Measurements from ENCODE around the gene STXBP3. TPM values are rescaled to one million over a fixed set of nuclear protein-coding genes. Genes with fewer than 3 reads are reported as not detected.

Gene STXBP3
- polyA plus RNA-seq, 3 donors, result 32.3 to 56.2 (median 48.3) TPM

DNA sequence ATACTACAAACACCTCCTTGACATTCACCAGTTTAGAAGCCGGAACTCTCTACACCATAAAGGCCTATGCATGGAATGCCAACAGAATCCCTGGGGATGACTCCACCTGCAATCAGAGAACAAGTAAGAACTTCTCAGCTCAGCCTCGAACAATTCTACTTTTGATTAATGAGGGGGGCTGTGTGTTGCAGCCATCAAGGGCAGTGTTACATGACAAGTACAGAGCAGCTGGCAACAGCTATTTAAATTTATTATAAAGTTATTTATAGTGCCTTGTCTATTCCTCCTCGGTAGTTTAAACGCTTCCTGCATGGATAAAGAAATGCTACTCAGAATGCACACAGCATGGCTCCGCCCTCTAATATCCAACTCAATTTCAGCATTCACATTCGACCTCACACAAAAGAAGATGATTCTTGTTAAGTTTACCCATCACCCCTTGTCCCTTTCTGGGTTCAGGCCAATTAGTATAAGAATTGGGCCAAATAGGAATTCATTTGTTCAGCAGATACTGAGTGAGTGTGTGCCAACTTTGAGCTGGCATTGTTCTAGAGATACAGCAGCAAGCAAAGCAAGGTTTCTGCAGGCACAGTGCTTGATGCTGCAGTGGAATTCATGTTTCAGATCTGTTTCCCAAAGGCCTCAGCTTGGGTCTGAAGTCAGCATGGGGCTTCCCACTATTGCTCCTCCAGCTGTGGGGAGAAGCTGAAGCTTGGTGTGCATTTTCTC, 27.4 kb upstream of the STXBP3 start:
- TF ChIP-seq, protein P1, sequence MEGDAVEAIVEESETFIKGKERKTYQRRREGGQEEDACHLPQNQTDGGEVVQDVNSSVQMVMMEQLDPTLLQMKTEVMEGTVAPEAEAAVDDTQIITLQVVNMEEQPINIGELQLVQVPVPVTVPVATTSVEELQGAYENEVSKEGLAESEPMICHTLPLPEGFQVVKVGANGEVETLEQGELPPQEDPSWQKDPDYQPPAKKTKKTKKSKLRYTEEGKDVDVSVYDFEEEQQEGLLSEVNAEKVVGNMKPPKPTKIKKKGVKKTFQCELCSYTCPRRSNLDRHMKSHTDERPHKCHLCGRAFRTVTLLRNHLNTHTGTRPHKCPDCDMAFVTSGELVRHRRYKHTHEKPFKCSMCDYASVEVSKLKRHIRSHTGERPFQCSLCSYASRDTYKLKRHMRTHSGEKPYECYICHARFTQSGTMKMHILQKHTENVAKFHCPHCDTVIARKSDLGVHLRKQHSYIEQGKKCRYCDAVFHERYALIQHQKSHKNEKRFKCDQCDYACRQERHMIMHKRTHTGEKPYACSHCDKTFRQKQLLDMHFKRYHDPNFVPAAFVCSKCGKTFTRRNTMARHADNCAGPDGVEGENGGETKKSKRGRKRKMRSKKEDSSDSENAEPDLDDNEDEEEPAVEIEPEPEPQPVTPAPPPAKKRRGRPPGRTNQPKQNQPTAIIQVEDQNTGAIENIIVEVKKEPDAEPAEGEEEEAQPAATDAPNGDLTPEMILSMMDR (IDR thresholded peaks at IDR 0.05), result no peak
- no peak overlapping the region for H3K4me2 ChIP-seq (replicated peaks; ENCODE audit: extremely low read depth, low read length, poor library complexity, severe bottlenecking)

DNA sequence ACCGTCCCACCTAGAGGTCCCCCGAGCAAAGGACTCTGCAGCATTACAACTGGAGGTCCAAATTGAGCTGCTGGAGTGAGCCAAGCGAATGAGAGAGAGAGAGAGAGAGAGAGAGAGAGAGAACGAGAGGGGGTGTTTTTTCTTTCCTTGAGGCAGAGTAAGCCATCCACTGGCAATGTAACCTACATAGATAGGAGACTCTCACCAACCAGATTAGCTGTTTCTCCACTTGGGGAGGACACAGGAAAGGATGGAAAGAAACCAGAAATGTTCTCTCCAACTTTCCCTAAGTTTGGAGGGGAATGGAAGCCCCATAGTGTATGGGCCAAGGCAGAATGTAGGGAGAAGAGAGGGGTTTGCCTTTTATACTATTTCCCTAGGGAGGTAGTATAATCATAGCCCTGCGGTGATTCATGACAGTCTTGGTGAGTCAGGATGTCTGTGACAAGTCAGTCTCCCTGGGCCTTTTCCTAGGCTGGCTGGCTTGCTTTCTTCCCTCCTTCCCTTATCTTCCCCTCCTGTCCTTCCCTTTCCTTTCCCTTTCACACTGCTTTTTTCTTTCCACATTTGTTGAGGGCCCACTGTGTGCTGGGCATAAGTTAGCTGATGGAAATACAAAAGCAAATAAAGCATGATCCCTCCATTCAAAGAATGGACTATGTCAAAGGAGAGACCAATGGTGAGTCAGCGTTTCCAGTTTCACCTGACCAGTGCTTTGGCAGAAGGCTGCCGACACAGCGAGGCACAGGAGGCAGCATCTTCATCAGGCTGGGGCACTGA, 26.6 kb upstream of the STXBP3 start:
- H3K4me1 ChIP-seq (ENCODE audit: control insufficient read depth in 1 of 2, insufficient read depth in 2 of 2, low read length in 2 of 2), result no peaks in the 10 kb centered on the region
- H3K27ac ChIP-seq (ENCODE audit: low read depth in 1 of 2, low read length in 2 of 2), result no peak overlapping the region
- H3K27ac Mint-ChIP-seq, result no peak overlapping the region
- no peaks in the 10 kb centered on the region for H3K36me3 ChIP-seq (replicated peaks in 1 of 2; ENCODE audit: control insufficient read depth in 1 of 2, insufficient read depth in 2 of 2, low read length in 2 of 2)
- H2AFZ ChIP-seq (ENCODE audit: insufficient read depth, low read depth, low read length, poor library complexity, severe bottlenecking), result no peak overlapping the region
- H3K4me1 Mint-ChIP-seq, result peaks cover 2% of the 10 kb centered on the region
- H3K27me3 Mint-ChIP-seq (ENCODE audit: low read depth in 3 of 3), result peaks cover 0 to 3% (median 2%) of the 10 kb centered on the region in 3 donors
- TF ChIP-seq, protein P1 (IDR thresholded peaks at IDR 0.05), result no peak
- no peaks in the 10 kb centered on the region for H3K36me3 Mint-ChIP-seq
- peak in 1 of 3 donors; percentile 22 for DNase-seq
- no peak overlapping the region for H3K4me3 Mint-ChIP-seq
- intact Hi-C loops (cut with micrococcal nuclease), result no loop called here
- H3K4me2 ChIP-seq (replicated peaks; ENCODE audit: extremely low read depth, low read length, poor library complexity, severe bottlenecking), result no peak overlapping the region
- H3K9me3 ChIP-seq (replicated peaks in 1 of 2; ENCODE audit: control insufficient read depth in 1 of 2, insufficient read depth in 1 of 2, low read length in 2 of 2), result no peaks in the 10 kb centered on the region
- H3K9ac ChIP-seq (ENCODE audit: insufficient read depth, low read length, poor library complexity, severe bottlenecking), result no peak overlapping the region
- 93% methylated on average over 3 of the region's 8 CpGs for WGBS (ENCODE audit: insufficient coverage)
- H3K79me2 ChIP-seq (ENCODE audit: insufficient read depth, low read length), result no peaks in the 10 kb centered on the region
- H3K4me3 ChIP-seq (replicated peaks in 1 of 3; ENCODE audit: low read depth in 2 of 3, low read length in 3 of 3), result no peak overlapping the region
- no peaks in the 10 kb centered on the region for H3K27me3 ChIP-seq (ENCODE audit: control insufficient read depth in 2 of 2, insufficient read depth in 2 of 2, low read length in 2 of 2)
- no peaks in the 10 kb centered on the region for H3K9me3 Mint-ChIP-seq
- H4K20me1 ChIP-seq (ENCODE audit: insufficient read depth, low read length), result no peaks in the 10 kb centered on the region

More for the DNA sequence above, 27.4 kb upstream of the STXBP3 start:
- Histone ChIP-seq H3K27ac (ENCODE audit: low read depth in 1 of 2, low read length in 2 of 2) (no peak overlapping the region), H3K36me3 (replicated peaks in 1 of 2; ENCODE audit: control insufficient read depth in 1 of 2, insufficient read depth in 2 of 2, low read length in 2 of 2) (no peaks in the 10 kb centered on the region), H4K20me1 (ENCODE audit: insufficient read depth, low read length) (no peaks in the 10 kb centered on the region), H2AFZ (ENCODE audit: insufficient read depth, low read depth, low read length, poor library complexity, severe bottlenecking) (no peak overlapping the region), H3K9me3 (replicated peaks in 1 of 2; ENCODE audit: control insufficient read depth in 1 of 2, insufficient read depth in 1 of 2, low read length in 2 of 2) (no peaks in the 10 kb centered on the region), H3K4me3 (replicated peaks in 1 of 3; ENCODE audit: low read depth in 2 of 3, low read length in 3 of 3) (no peak overlapping the region), H3K4me1 (ENCODE audit: control insufficient read depth in 1 of 2, insufficient read depth in 2 of 2, low read length in 2 of 2) (no peaks in the 10 kb centered on the region), H3K9ac (ENCODE audit: insufficient read depth, low read length, poor library complexity, severe bottlenecking) (no peak overlapping the region), H3K27me3 (ENCODE audit: control insufficient read depth in 2 of 2, insufficient read depth in 2 of 2, low read length in 2 of 2) (no peaks in the 10 kb centered on the region), H3K79me2 (ENCODE audit: insufficient read depth, low read length) (no peaks in the 10 kb centered on the region)
- Mint-ChIP-seq H3K27ac (no peak overlapping the region), H3K9me3 (no peaks in the 10 kb centered on the region), H3K36me3 (no peaks in the 10 kb centered on the region), H3K27me3 (ENCODE audit: low read depth in 3 of 3) (peaks cover 0 to 3% (median 2%) of the 10 kb centered on the region in 3 donors), H3K4me1 (peaks cover 2% of the 10 kb centered on the region), H3K4me3 (no peak overlapping the region)
- no peak for DNase-seq
- no CpG with 5 or more reads among the region's 6 CpGs for WGBS (ENCODE audit: insufficient coverage)
- intact Hi-C loops (cut with micrococcal nuclease), result no loop called here
